ENCODE measurements around the gene TBCCD1. TPM values are rescaled to one million over a fixed set of nuclear protein-coding genes. Genes with fewer than 3 reads are reported as not detected.

Gene TBCCD1
- total and polyA plus RNA-seq, 2 of the 8 experiments (the other 6 are each of a cell fraction or from before 2014, with no cell fraction given): 11.3 to 13.9 TPM

DNA sequence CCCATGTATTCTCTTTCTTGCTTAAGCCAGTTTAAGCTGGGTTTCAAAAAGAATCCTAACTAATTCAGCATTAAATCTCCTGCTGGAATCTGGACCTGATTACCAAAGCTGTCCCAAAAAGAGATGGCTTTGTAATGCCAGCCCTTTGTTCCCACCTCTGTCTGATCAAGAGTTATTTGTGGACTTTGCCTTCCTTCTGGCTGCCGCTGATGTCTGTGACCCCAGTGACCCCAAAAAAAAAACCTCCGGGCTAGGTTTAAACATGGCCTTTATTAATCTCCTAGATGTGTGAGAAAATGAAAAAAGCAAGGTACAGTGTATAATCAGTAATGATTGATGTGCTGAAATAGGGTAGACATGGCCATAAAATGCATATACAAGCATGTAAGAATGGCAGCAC, 43.7 kb downstream of the TBCCD1 start (continued):
- TF ChIP-seq, protein P1, sequence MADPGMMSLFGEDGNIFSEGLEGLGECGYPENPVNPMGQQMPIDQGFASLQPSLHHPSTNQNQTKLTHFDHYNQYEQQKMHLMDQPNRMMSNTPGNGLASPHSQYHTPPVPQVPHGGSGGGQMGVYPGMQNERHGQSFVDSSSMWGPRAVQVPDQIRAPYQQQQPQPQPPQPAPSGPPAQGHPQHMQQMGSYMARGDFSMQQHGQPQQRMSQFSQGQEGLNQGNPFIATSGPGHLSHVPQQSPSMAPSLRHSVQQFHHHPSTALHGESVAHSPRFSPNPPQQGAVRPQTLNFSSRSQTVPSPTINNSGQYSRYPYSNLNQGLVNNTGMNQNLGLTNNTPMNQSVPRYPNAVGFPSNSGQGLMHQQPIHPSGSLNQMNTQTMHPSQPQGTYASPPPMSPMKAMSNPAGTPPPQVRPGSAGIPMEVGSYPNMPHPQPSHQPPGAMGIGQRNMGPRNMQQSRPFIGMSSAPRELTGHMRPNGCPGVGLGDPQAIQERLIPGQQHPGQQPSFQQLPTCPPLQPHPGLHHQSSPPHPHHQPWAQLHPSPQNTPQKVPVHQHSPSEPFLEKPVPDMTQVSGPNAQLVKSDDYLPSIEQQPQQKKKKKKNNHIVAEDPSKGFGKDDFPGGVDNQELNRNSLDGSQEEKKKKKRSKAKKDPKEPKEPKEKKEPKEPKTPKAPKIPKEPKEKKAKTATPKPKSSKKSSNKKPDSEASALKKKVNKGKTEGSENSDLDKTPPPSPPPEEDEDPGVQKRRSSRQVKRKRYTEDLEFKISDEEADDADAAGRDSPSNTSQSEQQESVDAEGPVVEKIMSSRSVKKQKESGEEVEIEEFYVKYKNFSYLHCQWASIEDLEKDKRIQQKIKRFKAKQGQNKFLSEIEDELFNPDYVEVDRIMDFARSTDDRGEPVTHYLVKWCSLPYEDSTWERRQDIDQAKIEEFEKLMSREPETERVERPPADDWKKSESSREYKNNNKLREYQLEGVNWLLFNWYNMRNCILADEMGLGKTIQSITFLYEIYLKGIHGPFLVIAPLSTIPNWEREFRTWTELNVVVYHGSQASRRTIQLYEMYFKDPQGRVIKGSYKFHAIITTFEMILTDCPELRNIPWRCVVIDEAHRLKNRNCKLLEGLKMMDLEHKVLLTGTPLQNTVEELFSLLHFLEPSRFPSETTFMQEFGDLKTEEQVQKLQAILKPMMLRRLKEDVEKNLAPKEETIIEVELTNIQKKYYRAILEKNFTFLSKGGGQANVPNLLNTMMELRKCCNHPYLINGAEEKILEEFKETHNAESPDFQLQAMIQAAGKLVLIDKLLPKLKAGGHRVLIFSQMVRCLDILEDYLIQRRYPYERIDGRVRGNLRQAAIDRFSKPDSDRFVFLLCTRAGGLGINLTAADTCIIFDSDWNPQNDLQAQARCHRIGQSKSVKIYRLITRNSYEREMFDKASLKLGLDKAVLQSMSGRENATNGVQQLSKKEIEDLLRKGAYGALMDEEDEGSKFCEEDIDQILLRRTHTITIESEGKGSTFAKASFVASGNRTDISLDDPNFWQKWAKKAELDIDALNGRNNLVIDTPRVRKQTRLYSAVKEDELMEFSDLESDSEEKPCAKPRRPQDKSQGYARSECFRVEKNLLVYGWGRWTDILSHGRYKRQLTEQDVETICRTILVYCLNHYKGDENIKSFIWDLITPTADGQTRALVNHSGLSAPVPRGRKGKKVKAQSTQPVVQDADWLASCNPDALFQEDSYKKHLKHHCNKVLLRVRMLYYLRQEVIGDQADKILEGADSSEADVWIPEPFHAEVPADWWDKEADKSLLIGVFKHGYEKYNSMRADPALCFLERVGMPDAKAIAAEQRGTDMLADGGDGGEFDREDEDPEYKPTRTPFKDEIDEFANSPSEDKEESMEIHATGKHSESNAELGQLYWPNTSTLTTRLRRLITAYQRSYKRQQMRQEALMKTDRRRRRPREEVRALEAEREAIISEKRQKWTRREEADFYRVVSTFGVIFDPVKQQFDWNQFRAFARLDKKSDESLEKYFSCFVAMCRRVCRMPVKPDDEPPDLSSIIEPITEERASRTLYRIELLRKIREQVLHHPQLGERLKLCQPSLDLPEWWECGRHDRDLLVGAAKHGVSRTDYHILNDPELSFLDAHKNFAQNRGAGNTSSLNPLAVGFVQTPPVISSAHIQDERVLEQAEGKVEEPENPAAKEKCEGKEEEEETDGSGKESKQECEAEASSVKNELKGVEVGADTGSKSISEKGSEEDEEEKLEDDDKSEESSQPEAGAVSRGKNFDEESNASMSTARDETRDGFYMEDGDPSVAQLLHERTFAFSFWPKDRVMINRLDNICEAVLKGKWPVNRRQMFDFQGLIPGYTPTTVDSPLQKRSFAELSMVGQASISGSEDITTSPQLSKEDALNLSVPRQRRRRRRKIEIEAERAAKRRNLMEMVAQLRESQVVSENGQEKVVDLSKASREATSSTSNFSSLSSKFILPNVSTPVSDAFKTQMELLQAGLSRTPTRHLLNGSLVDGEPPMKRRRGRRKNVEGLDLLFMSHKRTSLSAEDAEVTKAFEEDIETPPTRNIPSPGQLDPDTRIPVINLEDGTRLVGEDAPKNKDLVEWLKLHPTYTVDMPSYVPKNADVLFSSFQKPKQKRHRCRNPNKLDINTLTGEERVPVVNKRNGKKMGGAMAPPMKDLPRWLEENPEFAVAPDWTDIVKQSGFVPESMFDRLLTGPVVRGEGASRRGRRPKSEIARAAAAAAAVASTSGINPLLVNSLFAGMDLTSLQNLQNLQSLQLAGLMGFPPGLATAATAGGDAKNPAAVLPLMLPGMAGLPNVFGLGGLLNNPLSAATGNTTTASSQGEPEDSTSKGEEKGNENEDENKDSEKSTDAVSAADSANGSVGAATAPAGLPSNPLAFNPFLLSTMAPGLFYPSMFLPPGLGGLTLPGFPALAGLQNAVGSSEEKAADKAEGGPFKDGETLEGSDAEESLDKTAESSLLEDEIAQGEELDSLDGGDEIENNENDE (IDR thresholded peaks at IDR 0.05; ENCODE audit: insufficient replicate concordance, low read length): no peak
- no peak for TF ChIP-seq YY1 (IDR thresholded peaks at IDR 0.05; ENCODE audit: low read depth, low read length)
